GM23248 (cell line): ENCODE measurements around the gene HYOU1.

Experiments used
- EZH2 ChIP-seq: fragments of 200-600 bp; sonication (generic); IDR thresholded peaks from 2 replicates; pipeline ENCODE4 v1.6.1; 2018; ENCODE audit warnings: antibody characterized with exemption, mild to moderate bottlenecking; ENCODE audit not compliant: insufficient read depth, poor library complexity, severe bottlenecking
- EZH2phosphoT487 ChIP-seq: fragments of 200-600 bp; sonication (generic); IDR thresholded peaks from 2 replicates; pipeline ENCODE4 v1.6.1; 2018; ENCODE audit warnings: antibody characterized with exemption, moderate library complexity, mild to moderate bottlenecking, low read depth; ENCODE audit not compliant: insufficient read depth

DNA sequence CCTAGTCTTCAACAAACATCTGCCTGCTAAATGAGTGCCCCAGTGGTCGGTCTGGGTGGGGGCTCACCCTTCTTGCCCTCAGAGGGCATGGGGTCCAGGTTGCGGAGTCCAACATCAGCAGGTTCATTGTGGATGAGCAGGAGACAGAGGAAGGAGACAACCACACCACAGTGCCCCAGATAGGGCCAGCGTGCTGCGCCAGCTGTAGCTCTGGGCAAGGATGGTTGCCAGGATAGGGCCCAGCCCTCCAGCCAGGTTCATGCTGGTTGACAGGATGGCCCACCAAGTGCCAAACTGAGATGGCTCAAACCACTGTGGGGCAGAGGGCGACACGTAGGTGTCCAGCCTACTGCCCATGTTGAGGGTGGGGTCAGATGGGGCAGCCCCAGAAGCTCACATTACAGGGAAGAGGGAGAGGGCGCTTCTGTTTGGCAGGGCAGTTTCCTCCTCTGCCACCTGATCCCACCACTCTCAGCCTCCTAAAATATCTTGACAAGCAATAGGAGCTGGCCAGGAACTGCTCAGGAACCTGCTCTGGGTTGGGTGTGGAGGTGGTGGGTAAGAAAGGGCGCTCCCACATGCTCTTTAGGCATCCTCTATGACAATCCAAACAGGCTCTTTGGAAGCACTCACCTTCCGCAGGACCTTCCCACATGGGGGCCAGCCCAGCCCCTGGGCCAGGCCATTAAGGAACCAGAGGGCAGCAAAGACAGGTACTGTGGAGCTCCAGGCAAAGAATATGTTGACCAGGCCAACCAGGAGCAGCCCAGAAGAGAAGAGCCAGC lies 29.3 kb downstream of the HYOU1 start:
- no peak for TF ChIP-seq EZH2
- no peak for TF ChIP-seq EZH2phosphoT487
